ENCODE data around the gene FLRT3.

DNA sequence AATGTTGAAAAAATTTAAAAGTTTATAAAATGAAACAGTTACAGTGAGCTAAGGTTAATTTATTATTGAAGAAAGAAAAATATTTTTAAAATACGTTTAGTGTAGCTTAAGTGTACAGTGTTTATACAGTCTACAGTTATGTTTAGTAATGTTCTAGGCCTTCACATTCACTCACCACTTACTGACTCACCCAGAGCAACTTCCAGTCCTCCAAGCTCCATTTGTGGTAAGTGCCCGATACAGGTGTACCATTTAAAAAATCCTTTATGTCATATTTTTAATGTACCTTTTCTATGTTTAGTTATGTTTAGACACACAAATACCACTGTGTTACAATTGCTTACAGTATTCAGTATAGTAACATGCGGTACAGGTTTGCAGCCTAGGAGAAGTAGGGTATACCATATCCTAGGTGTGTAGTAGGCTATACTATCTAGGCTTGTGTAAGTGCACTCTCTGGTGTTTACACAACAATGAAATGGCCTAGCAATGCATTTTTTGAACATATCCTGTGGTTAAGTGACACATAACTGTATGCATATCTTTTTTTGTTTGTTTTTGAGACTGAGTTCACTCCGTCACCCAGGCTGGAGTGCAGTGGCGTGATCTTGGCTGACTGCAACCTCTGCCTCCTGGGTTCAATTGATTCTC lies 26.3 kb downstream of the FLRT3 start:
- TF ChIP-seq, protein P1, sequence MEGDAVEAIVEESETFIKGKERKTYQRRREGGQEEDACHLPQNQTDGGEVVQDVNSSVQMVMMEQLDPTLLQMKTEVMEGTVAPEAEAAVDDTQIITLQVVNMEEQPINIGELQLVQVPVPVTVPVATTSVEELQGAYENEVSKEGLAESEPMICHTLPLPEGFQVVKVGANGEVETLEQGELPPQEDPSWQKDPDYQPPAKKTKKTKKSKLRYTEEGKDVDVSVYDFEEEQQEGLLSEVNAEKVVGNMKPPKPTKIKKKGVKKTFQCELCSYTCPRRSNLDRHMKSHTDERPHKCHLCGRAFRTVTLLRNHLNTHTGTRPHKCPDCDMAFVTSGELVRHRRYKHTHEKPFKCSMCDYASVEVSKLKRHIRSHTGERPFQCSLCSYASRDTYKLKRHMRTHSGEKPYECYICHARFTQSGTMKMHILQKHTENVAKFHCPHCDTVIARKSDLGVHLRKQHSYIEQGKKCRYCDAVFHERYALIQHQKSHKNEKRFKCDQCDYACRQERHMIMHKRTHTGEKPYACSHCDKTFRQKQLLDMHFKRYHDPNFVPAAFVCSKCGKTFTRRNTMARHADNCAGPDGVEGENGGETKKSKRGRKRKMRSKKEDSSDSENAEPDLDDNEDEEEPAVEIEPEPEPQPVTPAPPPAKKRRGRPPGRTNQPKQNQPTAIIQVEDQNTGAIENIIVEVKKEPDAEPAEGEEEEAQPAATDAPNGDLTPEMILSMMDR (IDR thresholded peaks at IDR 0.05) = no peak
- TF ChIP-seq EZH2 (IDR thresholded peaks at IDR 0.05) = no peak
